HUDEP-2 (cell line): ENCODE results near the gene ABCG1.
A peak's percentile ranks its signal among the peaks of the same experiment; 100 is the strongest.

ENCODE experiments used
- DNase-seq, 76 experiments: peaks; one replicate each; lab custom pipeline; 2025; ENCODE audit not compliant: unreplicated experiment in 76 of 76; lab: John Stamatoyannopoulos, UW

ABCG1 gene

GRCh38 chr21:42316891-42317290 lies 98.0 kb downstream of the ABCG1 start:
- DNase-seq: no peak

DNA sequence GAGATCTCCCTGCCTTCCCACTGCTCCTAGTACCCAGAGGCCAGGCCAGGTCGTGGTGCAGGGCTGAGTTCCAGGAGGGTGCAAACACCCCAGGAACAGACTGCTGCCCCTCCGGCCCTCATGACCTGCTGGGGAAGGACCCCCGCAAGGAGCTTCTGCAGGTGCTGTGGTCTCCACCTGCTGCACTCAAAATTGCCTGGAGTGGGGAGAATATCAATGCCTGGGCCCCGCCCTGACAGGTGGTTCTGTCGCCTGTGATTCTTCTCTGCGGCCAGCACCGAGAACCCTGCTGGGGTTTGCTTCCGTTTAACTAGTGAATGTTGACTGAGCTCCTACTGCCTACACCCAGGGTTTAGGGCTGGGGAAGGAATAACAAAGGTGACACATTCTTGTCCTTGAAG lies 98.4 kb downstream of the ABCG1 start:
- DNase-seq: no peak

DNA sequence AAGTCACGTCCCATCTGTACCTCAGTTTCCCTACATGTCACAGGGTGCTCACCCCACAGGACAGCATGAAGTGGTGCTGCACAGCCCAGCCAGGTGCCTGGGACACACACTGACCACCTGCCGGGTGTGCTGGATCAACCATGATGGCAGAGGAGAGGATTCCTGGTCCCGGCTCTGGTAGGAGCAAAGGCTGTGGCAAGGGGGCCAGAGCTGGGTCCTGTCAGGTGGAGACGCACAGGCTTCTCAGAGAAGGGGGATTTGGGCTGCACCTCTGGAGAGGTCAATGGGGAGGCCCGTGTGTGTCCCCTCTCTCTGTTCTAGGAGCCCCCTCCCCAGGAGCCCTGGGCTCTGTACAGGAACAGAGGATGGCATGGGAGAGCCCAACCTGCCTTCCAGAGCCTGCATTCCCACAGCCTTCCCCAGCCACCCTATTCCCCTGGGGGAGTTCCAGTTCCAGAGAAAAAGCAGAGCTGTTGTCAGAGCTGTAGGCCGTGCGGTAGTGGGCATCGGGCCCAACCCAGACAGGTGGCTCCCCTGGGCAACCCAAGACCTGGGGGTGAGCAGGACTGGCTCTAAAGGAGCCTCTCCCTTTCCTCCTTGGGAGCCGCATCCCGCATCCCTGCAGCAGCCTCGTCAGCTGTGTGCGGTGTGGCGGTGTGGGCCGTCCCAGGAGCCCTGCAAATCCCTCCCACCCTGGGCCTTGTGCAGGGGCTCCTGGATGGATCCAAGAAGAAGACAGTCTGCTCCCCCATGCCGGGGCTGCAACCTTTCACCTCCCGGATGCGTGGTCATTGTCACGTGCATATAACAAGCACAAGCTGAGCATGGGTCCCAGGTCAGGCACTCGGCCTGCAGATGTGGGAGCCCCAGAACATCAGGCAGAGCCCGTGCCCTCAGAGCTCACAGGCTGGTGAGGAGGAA lies 99.1 kb downstream of the ABCG1 start:
- DNase-seq: no peak

GRCh38 chr21:42319376-42319775 lies 100.4 kb downstream of the ABCG1 start:
- no peak for DNase-seq

DNA sequence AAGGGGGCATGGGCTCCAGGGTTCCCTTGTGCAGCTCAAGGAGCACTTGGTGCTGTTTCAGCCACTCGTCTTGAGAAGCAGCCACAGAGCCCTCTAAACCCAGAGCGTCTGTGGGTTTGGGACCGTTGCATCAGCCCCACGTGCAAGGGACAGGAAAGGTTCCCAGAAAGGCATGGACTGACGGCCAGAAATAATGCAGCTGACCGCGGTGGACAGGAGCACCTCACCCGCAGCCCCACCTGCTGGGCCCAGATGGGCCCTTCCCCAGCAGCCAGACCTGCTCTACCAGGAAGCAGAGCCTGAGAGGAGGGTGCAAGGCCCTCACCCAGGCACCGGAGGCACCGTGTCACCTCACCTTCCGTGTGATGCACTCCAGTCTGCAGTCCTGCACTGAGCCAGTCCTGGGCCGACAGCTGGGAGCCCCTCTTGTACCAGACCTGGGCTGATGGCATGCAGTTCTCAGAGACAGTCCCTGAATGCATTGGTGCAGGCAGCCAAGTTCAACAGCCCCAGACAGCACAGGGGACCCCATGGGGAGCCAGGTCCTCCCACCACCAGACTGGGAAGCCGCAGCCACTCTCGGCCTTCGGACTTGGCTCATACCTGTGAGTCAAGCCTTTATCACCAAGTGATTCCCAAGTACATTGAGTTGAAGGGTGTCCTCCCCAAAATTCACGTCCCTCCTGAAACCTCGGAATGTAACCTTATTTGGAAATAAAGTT lies 101.1 kb downstream of the ABCG1 start:
- DNase-seq: no peak

GRCh38 chr21:42320791-42321190 lies 101.9 kb downstream of the ABCG1 start:
- DNase-seq: no peak

GRCh38 chr21:42321231-42321630 lies 102.3 kb downstream of the ABCG1 start:
- DNase-seq: no peak

DNA sequence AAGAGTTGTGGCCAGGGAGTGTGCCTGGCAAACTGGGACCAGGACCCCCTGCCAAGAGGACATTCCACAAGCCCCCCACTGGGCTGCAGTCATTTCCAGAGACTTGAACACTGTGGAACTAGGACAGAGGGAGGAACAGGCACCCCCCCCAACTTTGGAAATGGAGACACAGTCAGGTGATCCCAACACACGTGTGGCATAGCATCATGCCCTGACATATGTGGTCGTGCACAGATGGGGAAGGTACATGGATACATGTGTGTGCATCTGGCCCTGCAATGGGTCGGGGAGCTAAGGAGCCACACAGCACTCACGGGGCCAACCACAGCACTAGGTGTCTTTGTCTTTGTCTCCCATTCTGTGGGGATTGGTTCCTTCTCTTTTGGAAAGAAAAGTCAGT lies 102.9 kb downstream of the ABCG1 start:
- DNase-seq: no peak

GRCh38 chr21:42324896-42325295 lies 106.0 kb downstream of the ABCG1 start:
- DNase-seq: no peak

DNA sequence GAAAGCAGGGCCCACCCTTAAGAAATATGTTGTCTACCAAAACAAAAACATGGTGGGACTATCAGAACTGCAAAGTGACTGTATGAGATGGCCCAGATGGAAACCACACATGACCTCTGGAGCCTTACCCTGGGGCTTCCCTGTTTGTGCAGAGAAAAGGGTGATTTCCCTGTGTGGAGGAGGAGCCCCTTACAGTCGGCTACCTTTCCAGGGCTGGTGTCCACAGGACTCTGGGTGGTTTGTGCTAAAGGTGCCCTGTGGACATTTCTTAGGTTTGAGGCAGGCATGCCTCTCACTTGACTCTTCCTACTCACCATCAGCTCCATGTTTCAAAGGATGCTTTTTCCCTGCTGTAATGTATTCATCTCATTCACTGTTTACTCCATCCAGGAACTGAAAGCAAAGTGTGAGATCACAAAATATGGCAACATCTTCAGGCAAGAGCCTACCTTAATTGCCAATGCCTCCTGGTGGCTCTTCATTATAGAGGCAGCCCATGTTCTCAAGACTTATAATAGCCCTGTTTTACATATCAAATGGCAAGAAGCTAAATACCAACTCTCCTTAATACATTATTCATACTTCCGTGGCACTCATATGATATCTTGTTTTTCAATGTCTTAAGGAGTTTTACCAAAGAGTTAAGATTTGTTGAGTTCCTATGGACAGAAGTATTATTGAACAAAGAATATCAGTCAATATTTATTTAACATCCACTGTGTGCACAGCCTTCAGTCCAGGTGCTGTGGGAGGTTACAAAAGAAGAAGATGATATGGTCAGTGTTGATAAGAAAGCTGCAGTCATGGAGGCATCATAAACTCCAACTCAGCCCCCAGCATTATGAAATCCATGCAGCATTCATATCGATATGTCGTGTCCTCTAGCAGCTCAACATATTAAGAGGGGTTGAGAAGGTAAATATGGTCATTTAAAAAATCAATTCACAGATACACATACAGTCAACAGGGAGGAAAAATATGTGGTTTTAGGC lies 111.7 kb downstream of the ABCG1 start:
- no peak for DNase-seq

DNA sequence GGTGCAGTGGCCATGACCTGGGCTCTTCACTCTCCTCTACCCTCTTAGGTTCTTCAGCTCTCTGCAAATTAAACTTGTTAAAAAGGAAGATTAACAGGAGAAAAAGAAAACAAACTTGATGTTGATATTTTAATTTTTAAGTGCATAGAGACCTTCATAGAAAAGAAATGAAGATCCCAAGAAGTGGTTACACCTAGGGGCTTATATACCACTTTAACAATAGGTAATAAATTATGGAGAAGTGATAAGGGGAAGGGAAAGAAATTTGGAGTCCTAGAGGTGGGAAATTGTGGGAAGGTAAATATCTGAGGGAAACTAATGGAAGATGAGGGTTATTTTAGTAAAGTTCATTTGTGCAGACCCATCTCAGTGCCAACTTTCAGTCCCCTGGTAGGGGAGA lies 112.7 kb downstream of the ABCG1 start:
- no peak for DNase-seq

DNA sequence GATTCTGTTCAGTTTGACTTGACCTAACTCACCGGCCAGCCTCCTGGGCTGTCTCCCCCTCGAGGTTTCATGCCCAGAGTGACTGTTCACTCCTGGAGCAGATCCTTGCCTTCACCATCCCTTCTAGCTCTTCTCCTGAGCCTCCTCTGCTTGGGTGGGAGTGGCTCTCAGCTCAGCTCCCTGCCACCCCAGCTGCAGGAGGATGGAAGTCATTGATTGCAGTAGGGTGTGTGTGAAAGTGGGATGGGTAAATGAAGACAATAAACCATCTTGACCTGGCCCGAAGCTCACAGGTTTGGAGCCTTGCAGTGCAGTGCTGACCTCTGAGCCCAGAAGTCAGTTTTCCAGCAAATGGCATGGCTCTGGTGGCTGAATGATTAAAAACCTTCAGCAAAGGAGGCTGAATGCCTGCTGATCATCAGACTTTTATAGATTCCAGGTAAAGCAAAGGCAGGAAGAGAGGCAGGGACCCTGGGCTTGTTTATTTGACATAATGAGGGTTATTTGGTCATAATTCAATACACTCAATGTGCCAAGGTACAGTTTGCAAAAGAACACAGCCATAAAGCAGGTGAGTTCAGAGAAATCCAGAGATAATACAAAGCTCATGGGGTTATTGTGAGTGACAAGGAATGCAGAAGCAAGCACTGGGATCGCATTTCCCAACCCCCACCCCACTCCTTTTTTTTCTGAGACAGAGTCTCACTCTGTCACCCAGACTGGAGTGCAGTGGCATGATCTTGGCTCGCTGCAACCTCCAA lies 113.8 kb downstream of the ABCG1 start:
- DNase-seq: no peak

DNA sequence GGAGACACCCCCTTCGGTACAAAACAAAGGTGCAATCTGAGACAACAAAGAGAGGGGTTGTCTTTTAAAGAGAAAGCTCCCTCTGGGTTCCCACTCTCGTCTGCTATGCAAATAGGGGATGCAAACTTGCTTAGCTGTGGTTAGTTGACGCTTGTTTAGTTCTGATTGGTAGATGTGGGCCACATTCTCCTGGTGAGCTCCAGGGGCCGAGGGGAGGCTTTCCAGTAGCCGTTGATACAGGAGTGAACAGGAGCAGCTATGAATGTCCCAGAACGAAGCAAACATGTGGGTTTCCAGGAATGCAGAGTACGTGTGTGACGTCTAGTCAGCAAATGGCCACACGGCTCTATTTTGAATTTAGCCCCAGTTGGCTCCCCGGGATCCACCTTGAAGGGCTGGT lies 117.1 kb downstream of the ABCG1 start:
- DNase-seq: no peak

DNA sequence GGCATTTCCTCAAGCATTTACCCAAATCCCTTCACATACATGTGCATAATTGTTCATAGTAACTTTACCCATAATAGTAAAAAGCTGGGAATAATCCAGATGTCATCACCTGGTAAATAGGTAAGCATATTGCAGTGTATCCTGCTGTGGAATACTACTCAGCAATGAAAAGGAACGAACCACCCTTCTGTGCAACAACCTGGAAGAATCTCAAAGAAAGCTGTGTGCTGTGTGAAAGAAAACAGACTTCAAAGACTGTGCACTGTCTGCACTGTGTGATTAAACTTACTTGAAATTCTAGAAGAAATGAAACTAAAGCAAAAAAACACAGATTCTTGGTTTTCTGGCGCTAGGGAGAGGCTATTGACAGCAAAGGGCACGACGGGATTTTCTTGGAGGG lies 118.3 kb downstream of the ABCG1 start:
- DNase-seq: no peak

DNA sequence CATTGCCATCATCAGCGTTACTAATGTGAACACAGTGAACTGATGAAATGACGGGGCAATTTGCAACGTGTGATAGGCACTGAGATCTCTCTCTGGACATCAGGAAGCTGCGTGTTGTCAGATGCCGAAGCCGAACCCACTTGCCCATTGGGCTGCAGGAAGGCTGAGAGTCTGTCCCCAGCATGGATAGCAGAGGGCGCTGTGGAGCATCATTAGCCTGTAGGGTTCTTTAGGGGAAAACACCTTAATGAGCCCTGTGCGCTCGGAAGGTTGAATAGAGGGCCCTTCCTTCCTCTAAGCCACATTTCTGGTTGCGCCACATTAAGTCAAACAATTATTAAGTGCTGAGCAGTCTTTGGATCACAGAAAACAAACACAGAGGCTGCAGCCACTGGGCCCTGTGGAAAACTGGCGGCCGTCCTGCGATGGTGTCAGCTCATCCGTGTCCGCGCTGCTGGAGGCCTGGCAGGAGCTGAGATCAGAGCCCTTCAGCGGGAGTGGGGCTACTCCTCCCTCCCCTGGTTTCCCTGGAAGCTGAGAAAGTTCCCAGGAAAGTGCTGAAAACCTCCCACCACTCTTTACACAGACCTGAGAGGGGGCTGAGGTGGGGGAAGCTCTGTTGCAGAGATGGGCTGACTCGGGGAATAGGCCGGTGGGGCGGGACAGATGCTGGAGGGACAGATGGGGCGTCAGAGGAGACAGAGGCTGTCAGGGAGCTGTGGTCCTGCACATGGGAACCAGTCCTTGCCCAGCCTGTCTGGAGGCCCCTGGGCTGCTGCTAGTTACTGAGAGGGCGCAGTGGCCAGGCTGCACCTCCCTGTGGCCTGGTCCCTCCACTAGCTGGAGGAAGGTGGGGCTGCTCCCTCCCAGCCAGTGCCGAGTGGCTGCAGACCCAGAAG lies 119.1 kb downstream of the ABCG1 start:
- peak in 58 of 76 experiments; percentile 6 to 72 (median 46) for DNase-seq

- no peak for DNase-seq
Observed at GRCh38 chr21:42338729-42339715, 120.1 kb downstream of the ABCG1 start.

DNA sequence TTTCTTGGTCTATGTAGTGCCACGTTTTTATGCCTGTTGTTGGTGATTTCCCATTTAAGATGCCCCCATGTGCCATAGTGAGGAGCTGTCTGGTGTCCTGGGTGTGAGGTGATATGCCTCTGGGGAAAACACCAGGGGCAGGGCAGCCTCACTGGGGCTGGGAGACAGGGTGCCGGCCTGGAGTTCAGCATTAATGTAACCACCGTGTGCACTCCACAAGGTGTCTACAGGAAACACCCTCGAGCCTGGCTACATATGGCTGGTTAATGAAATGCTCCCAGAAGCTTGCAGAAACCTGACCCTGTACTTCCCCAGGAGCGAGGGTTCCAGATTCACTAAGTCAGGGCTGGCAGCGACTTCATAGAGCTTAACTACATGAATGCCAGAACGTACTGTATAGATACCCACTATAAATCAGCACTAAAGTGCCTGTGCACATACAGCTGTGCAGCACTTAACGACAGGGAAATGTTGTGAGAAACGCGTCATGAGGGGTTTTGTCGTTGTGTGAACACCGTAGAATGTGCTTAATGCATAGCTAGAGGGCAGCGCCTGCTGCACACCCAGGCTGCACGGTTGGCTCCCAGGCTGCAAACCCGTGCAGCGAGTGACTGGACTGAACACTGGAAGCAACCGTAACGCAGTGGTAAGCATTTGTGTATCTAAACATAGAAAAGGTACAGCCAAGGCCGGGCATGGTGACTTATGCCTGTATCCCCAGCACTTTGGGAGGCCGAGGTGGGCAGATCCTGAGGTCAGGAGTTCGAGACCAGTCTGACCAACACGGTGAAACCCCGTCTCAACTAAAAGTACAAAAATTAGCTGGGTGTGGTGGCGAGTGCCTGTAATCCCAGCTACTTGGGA lies 121.5 kb downstream of the ABCG1 start:
- DNase-seq: no peak
